ENCODE measurements around the gene TCF7L2. TPM values are rescaled to one million over a fixed set of nuclear protein-coding genes. Genes with fewer than 3 reads are reported as not detected.

The TCF7L2 gene
- polyA plus RNA-seq, 1 donor from 2014 or later: 1.7 TPM

DNA sequence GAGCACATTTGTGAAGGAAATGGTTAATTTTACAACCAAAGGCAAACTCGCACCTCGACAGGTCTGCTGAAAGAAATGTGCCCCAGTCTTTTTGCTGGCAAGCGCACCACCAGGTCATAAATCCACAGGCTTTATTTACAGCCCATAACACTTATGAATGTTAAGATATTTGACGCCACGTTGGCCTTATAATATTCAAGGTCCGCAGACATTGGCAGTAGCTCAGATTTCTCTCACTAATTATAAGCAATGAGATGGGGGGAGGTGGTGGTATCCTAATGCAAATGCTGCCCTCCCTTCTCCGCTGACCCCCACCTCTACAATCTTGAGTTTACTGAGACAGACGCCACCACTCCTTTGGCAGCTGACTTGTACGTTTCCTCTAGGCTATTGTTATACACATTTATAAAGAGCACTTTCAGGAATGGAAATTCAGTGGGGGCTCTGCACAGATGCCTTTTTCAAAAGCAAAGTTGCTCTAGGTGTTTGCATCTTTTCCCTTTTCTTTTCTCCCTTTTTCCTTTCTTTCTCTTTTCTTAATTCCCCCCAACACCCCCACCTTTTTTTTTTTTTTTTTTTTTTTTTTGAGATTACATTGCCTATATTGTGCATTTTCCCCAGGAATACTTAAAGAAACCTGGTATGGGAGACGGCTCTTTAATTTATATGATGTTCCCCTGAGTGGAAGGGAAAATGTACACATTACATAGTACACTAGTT, 6.7 kb downstream of the TCF7L2 start:
- Histone ChIP-seq H3K27me3 (ENCODE audit: insufficient read depth, low read depth, low read length) (peaks cover 54% of the 10 kb centered on the region), H3K9me2 (ENCODE audit: insufficient read depth, low read length) (no peaks in the 10 kb centered on the region), H3K4me2 (ENCODE audit: low read length) (no peak overlapping the region), H3K9ac (ENCODE audit: low read length) (no peak overlapping the region), H2AFZ (ENCODE audit: low read depth, low read length) (no peak overlapping the region), H4K20me1 (ENCODE audit: insufficient read depth) (no peaks in the 10 kb centered on the region), H3F3A (ENCODE audit: insufficient read depth, low read length, poor library complexity, severe bottlenecking) (no peaks in the 10 kb centered on the region), H3K27ac (ENCODE audit: low read length) (no peak overlapping the region), H3K4me3 (ENCODE audit: low read length) (no peak overlapping the region), H3K79me2 (replicated peaks; ENCODE audit: insufficient read depth, low read length) (peaks cover 66% of the 10 kb centered on the region), H3K9me3 (ENCODE audit: low read length) (no peaks in the 10 kb centered on the region), H3K36me3 (ENCODE audit: insufficient read depth, low read length) (no peaks in the 10 kb centered on the region)
- TF ChIP-seq, protein P1, sequence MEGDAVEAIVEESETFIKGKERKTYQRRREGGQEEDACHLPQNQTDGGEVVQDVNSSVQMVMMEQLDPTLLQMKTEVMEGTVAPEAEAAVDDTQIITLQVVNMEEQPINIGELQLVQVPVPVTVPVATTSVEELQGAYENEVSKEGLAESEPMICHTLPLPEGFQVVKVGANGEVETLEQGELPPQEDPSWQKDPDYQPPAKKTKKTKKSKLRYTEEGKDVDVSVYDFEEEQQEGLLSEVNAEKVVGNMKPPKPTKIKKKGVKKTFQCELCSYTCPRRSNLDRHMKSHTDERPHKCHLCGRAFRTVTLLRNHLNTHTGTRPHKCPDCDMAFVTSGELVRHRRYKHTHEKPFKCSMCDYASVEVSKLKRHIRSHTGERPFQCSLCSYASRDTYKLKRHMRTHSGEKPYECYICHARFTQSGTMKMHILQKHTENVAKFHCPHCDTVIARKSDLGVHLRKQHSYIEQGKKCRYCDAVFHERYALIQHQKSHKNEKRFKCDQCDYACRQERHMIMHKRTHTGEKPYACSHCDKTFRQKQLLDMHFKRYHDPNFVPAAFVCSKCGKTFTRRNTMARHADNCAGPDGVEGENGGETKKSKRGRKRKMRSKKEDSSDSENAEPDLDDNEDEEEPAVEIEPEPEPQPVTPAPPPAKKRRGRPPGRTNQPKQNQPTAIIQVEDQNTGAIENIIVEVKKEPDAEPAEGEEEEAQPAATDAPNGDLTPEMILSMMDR (IDR thresholded peaks at IDR 0.05; ENCODE audit: poor library complexity, severe bottlenecking): no peak
- TF ChIP-seq POLR2AphosphoS5 (IDR thresholded peaks at IDR 0.05): no peak
- no peak for TF ChIP-seq EZH2 (IDR thresholded peaks at IDR 0.05; ENCODE audit: borderline replicate concordance, insufficient read depth, low read length, poor library complexity, severe bottlenecking)
- TF ChIP-seq, protein P2, sequence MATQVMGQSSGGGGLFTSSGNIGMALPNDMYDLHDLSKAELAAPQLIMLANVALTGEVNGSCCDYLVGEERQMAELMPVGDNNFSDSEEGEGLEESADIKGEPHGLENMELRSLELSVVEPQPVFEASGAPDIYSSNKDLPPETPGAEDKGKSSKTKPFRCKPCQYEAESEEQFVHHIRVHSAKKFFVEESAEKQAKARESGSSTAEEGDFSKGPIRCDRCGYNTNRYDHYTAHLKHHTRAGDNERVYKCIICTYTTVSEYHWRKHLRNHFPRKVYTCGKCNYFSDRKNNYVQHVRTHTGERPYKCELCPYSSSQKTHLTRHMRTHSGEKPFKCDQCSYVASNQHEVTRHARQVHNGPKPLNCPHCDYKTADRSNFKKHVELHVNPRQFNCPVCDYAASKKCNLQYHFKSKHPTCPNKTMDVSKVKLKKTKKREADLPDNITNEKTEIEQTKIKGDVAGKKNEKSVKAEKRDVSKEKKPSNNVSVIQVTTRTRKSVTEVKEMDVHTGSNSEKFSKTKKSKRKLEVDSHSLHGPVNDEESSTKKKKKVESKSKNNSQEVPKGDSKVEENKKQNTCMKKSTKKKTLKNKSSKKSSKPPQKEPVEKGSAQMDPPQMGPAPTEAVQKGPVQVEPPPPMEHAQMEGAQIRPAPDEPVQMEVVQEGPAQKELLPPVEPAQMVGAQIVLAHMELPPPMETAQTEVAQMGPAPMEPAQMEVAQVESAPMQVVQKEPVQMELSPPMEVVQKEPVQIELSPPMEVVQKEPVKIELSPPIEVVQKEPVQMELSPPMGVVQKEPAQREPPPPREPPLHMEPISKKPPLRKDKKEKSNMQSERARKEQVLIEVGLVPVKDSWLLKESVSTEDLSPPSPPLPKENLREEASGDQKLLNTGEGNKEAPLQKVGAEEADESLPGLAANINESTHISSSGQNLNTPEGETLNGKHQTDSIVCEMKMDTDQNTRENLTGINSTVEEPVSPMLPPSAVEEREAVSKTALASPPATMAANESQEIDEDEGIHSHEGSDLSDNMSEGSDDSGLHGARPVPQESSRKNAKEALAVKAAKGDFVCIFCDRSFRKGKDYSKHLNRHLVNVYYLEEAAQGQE (IDR thresholded peaks at IDR 0.05; ENCODE audit: borderline replicate concordance): no peak

DNA sequence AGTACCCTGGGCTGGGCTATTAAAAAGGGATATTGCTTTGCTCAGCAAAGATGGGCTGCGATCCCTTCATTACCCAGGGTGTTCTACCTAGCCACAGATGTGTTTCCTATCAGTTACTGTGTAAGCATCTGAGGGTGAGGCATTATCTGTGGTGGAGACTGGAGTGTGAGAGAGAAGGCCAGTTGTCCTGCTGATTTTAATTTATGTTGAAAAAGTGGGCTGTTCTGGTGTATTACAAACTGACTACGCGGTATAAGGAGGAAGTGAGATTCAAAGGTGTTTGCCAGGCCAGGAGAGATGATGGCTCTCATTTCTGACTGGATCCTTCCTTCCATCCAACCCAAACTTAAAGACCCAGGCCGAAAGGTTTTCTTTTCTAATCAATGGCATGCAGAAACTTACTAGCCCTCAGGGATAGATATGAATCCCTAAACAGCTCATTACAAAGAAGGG, 7.6 kb downstream of the TCF7L2 start:
- Histone ChIP-seq H3K9ac (ENCODE audit: low read length) (no peak overlapping the region), H4K20me1 (ENCODE audit: insufficient read depth) (no peaks in the 10 kb centered on the region), H3K9me3 (ENCODE audit: low read length) (no peaks in the 10 kb centered on the region), H3K27me3 (ENCODE audit: insufficient read depth, low read depth, low read length) (peaks cover 46% of the 10 kb centered on the region), H3K79me2 (replicated peaks; ENCODE audit: insufficient read depth, low read length) (peaks cover 60% of the 10 kb centered on the region), H3K4me2 (ENCODE audit: low read length) (no peak overlapping the region), H3K36me3 (ENCODE audit: insufficient read depth, low read length) (no peaks in the 10 kb centered on the region), H3K27ac (ENCODE audit: low read length) (no peak overlapping the region), H3K4me3 (ENCODE audit: low read length) (no peak overlapping the region), H3K9me2 (ENCODE audit: insufficient read depth, low read length) (no peaks in the 10 kb centered on the region), H3F3A (ENCODE audit: insufficient read depth, low read length, poor library complexity, severe bottlenecking) (no peaks in the 10 kb centered on the region), H2AFZ (ENCODE audit: low read depth, low read length) (no peak overlapping the region)
- TF ChIP-seq EZH2 (IDR thresholded peaks at IDR 0.05; ENCODE audit: borderline replicate concordance, insufficient read depth, low read length, poor library complexity, severe bottlenecking): no peak
- no peak for TF ChIP-seq RAD21 (conservative IDR thresholded peaks at IDR 0.05)
- TF ChIP-seq POLR2AphosphoS5 (IDR thresholded peaks at IDR 0.05): no peak
- TF ChIP-seq, protein P1 (IDR thresholded peaks at IDR 0.05; ENCODE audit: poor library complexity, severe bottlenecking): no peak
- TF ChIP-seq, protein P2 (IDR thresholded peaks at IDR 0.05; ENCODE audit: borderline replicate concordance): no peak
- TF ChIP-seq MXI1 (conservative IDR thresholded peaks at IDR 0.05; ENCODE audit: poor library complexity, severe bottlenecking): no peak
- TF ChIP-seq EP300 (conservative IDR thresholded peaks at IDR 0.05; ENCODE audit: poor library complexity, severe bottlenecking): no peak
- no peak for TF ChIP-seq SMC3 (conservative IDR thresholded peaks at IDR 0.05; ENCODE audit: poor library complexity)
- no peak for TF ChIP-seq TAF1 (IDR thresholded peaks at IDR 0.05; ENCODE audit: low read depth)
